Heart right ventricle (tissue), 16 donors: Measurements from ENCODE around the gene TRIM17. TPM values are rescaled to one million over a fixed set of nuclear protein-coding genes. Genes with fewer than 3 reads are reported as not detected.

Source experiments
- ATAC-seq, 8 donors: fragments of 200-7000 bp; cut with Tn5 transposase; one replicate each; pipeline ENCODE4 v1.9.1; 2020; ENCODE audit warnings: mild to moderate bottlenecking in 8 of 8, moderate library complexity in 8 of 8, moderate number of reproducible peaks in 1 of 8
- DNase-seq, 2 donors: peaks; one replicate each; pipeline ENCODE4 v3.0.0-alpha.2; 2020
- H3K27ac ChIP-seq, 10 donors: fragments of 200-600 bp; sonication (generic) in 2 of 10; one replicate each; pipeline versions ENCODE4 v1.5.0 to v1.8.0; 2020 to 2022; ENCODE audit warnings: mild to moderate bottlenecking in 3 of 10
- H3K27me3 ChIP-seq, 7 donors: fragments of 200-600 bp; one replicate each; pipeline ENCODE4 v1.8.0; 2021 to 2022; ENCODE audit warnings: mild to moderate bottlenecking in 2 of 7
- H3K36me3 ChIP-seq, 9 donors: fragments of 200-600 bp; sonication (generic) in 1 of 9; one replicate each; pipeline versions ENCODE4 v1.5.0 to v1.8.0; 2020 to 2022; ENCODE audit warnings: mild to moderate bottlenecking in 2 of 9
- H3K4me1 ChIP-seq, 9 donors: fragments of 200-600 bp; sonication (generic) in 1 of 9; one replicate each; pipeline versions ENCODE4 v1.5.0 to v1.8.0; 2020 to 2022; ENCODE audit warnings: mild to moderate bottlenecking in 4 of 9
- H3K4me3 ChIP-seq, 10 donors: fragments of 200-600 bp; sonication (generic) in 2 of 10; one replicate each; pipeline versions ENCODE4 v1.5.0 to v1.8.0; 2020 to 2022; ENCODE audit warnings: mild to moderate bottlenecking in 7 of 10, moderate library complexity in 2 of 10
- H3K9me3 ChIP-seq, 11 donors: fragments of 200-600 bp in 10 of 11; sonication (generic) in 2 of 11; one replicate each; pipeline versions ENCODE4 v1.5.0 to v1.8.0; 2013 to 2022; ENCODE audit warnings: mild to moderate bottlenecking in 2 of 11, control low read depth in 1 of 11, moderate library complexity in 1 of 11
- WGBS, 2 donors: extraction: QIAGEN DNeasy Blood & Tissue Kit; methylation state at CpG; one replicate each; pipeline ENCODE4 v1.1.7; 2013; ENCODE audit warnings: inconsistent platforms in 1 of 2; 5-methylcytosine and 5-hydroxymethylcytosine counted together
- intact Hi-C, 10 donors: fragments of 100-400 bp; cut with DNase I; formaldehyde crosslinking; loops; one replicate each; pipeline versions ENCODE4 v1.11.1 to v1.14.2; 2022
- long read RNA-seq, 3 donors: library from polyadenylated mRNA; unstranded; transcript quantifications; one replicate each; pipeline ENCODE4 v2.0.0, GENCODE V29; 2020 to 2021
- polyA plus RNA-seq, 2 donors: library from polyadenylated mRNA; stranded (reverse); fragments of 200-250 nt; gene quantifications; one replicate each; pipeline ENCODE4 v1.2.3, GENCODE V29; 2013
- total RNA-seq, 10 donors: library from RNA; stranded (reverse); fragmentation: NEBNext Ultra II Directional in 3 of 10; extraction: Animal tissue kit (Norgen Biotek cat#: 25700) in 3 of 10; gene quantifications; one replicate each; pipeline versions ENCODE4 v1.2.1 to v1.2.4, GENCODE V29; 2021 to 2023
- TF ChIP-seq, protein P1 (sequence below), 9 donors: fragments of 200-600 bp; sonication (generic) in 2 of 9; IDR thresholded peaks; one replicate each; pipeline versions ENCODE4 v1.5.0 to v1.8.0; 2021 to 2022; ENCODE audit warnings: antibody characterized with exemption in 9 of 9, mild to moderate bottlenecking in 5 of 9, moderate library complexity in 1 of 9
- donor health status: Arrhythmogenic right ventricular cardiomyopathy.
- donor health status: ischemic (EF 13 %, LVEDD 7.1; RV severe dilation, severe dysfunction).
- donor health status: healthy with polysubstance abuse.
- donor health status: DM: no; HTN: yes; CAD: no.
- donor health status: DM: no; HTN: no; CAD: no.
- donor health status: ischemic (EF 25% LVEDD 6.9; RV normal size, moderate dysfunction).
- donor health status: ischemic (EF 25% LVEDD 5.7; RV mildly dilated, moderate dysfunction).
- donor health status: healthy.
- donor health status: DM: yes; HTN: yes; CAD: no.
- donor health status: Ischemic cardiomyopathy.
- donor health status: ischemic (EF 35%, LVEDD 5.7; RV mildly dilated, moderate dysfunction).
- donor health status: nonischemic (EF 11% LVEDD 7.7; RV severe dilation, severe dysfunction).
- donor health status: DM: yes; HTN: yes; CAD: no.
- donor health status: PGD.
- donor health status: ischemic (EF 29% LVEDD 5.4; RV normal size, mild dysfunction).
- donor health status: nonischemic (EF 23%, LVEDD 6.1; RV moderate dilation, normal function).

The TRIM17 gene, protein sequence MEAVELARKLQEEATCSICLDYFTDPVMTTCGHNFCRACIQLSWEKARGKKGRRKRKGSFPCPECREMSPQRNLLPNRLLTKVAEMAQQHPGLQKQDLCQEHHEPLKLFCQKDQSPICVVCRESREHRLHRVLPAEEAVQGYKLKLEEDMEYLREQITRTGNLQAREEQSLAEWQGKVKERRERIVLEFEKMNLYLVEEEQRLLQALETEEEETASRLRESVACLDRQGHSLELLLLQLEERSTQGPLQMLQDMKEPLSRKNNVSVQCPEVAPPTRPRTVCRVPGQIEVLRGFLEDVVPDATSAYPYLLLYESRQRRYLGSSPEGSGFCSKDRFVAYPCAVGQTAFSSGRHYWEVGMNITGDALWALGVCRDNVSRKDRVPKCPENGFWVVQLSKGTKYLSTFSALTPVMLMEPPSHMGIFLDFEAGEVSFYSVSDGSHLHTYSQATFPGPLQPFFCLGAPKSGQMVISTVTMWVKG
- total RNA-seq (under 1 TPM in 7 of 10 donors, not detected in 3; 0.14 to 0.44 (median 0.34) TPM), polyA plus RNA-seq (under 1 TPM; 0.20 to 0.37 TPM)
- long read RNA-seq, donor 1, partial matches to known transcripts: 1 of 1 reads
- long read RNA-seq, donor 1, other reads (novel, unspliced or antisense): 0 of 1 reads
- long read RNA-seq, donor 2, partial matches to known transcripts: 0 of 1 reads
- long read RNA-seq, donor 2, other reads (novel, unspliced or antisense): 1 of 1 reads
- long read RNA-seq, donor 3: 0 reads

DNA sequence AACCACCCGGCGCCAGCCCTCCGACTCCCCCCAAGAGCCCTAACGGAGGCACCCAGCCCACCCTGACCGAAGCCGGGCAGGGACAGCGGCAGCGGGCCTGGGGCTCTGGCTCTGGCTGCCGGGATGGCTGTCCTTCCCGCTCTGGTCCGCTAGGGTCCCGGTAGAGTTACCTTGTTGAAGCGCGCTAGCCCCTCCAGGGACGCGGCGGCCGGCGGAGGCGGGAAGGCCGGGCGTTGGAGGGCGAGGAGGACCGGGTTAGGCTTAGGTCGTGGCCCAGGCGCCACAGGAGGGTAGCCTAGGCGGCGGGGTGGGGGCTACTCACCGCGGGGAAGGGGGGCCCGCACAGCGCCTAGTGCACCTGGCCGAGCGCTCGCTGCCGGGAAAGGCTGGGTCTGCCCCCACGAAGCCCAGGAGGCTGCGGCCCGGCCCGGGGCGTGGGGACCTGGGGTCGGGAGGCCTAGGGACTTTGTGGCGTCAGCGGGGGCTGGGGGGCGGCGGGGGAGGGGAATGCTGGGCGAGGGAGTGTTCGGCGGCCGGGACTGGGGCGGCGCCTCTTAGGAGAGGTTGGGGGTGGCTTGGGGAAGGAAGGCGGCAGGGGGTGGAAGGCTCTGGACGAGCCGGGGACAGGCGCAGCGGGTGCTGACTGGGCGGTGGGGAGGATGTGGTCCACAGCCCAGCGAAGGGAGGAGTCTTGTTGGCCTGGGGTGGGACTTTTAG is at the start of gene TRIM17:
Gene TRIM17 (minus strand): TSS at position 645 of the 717 bp plus-strand sequence. CDS start 1,789 bp downstream, outside the sequence.
- no peak for DNase-seq
- H3K4me3 ChIP-seq: peak within 1 kb of the TSS; percentile 23 to 61 (median 50)
- peaks cover 8 to 23% (median 15%) of the 10 kb centered on the region in 9 donors for H3K4me1 ChIP-seq
- intact Hi-C loops: no loop called here
- H3K27me3 ChIP-seq: peaks cover 0 to 71% (median 33%) of the 10 kb centered on the region in 7 donors
- WGBS, 2 donors: 1% methylated on average over 54 to 59 of the region's 59 CpGs
- peaks cover 0 to 3% (median 0%) of the 10 kb centered on the region in 9 donors for H3K36me3 ChIP-seq
- ATAC-seq: peak; percentile 19 to 66 (median 47)
- H3K9me3 ChIP-seq: no peaks in the 10 kb centered on the region
- H3K27ac ChIP-seq: peak within 1 kb of the TSS in 1 of 10 donors; percentile 39
- TF ChIP-seq, protein P1, sequence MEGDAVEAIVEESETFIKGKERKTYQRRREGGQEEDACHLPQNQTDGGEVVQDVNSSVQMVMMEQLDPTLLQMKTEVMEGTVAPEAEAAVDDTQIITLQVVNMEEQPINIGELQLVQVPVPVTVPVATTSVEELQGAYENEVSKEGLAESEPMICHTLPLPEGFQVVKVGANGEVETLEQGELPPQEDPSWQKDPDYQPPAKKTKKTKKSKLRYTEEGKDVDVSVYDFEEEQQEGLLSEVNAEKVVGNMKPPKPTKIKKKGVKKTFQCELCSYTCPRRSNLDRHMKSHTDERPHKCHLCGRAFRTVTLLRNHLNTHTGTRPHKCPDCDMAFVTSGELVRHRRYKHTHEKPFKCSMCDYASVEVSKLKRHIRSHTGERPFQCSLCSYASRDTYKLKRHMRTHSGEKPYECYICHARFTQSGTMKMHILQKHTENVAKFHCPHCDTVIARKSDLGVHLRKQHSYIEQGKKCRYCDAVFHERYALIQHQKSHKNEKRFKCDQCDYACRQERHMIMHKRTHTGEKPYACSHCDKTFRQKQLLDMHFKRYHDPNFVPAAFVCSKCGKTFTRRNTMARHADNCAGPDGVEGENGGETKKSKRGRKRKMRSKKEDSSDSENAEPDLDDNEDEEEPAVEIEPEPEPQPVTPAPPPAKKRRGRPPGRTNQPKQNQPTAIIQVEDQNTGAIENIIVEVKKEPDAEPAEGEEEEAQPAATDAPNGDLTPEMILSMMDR (IDR thresholded peaks at IDR 0.05): peak in 5 of 9 donors; percentile 17 to 35 (median 25)

DNA sequence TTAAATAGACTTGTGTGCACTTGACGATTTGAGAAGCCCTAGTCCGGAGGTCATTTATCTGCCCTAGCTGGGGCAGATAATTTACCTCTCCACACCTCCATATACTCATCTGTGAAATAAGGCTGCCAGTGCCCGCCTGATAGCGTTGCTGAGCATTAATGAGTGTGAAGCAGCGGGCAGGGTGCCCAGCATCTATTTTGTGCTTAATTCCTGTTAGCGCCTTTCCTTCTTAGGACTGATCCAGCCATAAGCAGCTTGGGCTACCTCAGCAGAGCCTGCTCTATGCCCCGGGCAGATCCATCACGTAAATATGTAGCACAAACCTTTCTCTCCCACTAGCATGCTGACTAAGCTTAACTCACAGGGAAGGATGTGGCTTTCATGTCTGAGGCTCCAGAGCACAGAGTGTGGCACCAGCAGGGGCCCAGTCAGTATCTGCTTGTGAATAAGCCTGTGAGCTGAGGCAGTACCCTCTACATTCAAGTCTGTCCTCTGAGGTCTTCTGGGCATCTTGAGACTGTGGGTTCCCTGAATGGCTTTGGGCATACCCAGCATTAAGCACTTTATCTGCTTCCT is 49.0 kb upstream of the TRIM17 start:
- intact Hi-C loops: no loop called here
- Histone ChIP-seq H3K4me1 (peaks cover 0 to 26% (median 15%) of the 10 kb centered on the region in 9 donors), H3K27ac (peak overlapping the region in 1 of 10 donors; percentile 44), H3K27me3 (peaks cover 7 to 100% (median 99%) of the 10 kb centered on the region in 7 donors), H3K4me3 (no peak overlapping the region), H3K36me3 (no peaks in the 10 kb centered on the region), H3K9me3 (no peaks in the 10 kb centered on the region)
- WGBS, 2 donors: 50 to 55% methylated on average over 8 of the region's 8 CpGs
- no peak for DNase-seq
- TF ChIP-seq, protein P1 (IDR thresholded peaks at IDR 0.05): no peak
- no peak for ATAC-seq

DNA sequence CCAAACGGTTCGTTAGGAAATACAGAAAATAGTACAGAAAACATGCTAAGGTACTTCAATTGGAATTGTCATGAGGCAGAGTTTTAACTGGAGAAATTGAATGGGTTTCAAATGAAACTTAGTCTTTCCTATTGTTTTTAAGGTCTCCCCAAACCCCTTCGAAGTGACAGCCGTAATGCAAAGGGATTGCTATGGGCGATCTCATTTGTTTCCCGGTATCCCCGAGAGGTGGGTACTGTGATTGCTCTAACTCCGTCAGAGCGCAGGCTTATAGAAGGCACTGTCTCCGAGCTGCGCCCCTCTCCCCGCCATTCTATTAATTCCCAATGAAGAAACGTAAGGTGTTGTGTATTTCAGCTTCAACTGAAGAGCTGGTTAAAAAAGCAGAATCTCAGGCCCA is 48.5 kb upstream of the TRIM17 start:
- WGBS, 2 donors: 13 to 16% methylated on average over 13 of the region's 13 CpGs
- Histone ChIP-seq H3K4me1 (peaks cover 0 to 26% (median 15%) of the 10 kb centered on the region in 9 donors), H3K27ac (peak overlapping the region in 1 of 10 donors; percentile 44), H3K4me3 (peak overlapping the region in 5 of 10 donors; percentile 22 to 46 (median 32)), H3K36me3 (no peaks in the 10 kb centered on the region), H3K9me3 (no peaks in the 10 kb centered on the region), H3K27me3 (peaks cover 7 to 100% (median 97%) of the 10 kb centered on the region in 7 donors)
- DNase-seq: no peak
- no peak for ATAC-seq
- intact Hi-C loops: no loop called here
- TF ChIP-seq, protein P1 (IDR thresholded peaks at IDR 0.05): no peak
